Adipocyte (in vitro differentiated cells): ENCODE results near the gene ANKRD40CL.

Source experiments
- DNase-seq: peaks from one replicate; pipeline ENCODE4 v3.0.0-alpha.2; 2015; ENCODE audit warnings: low read depth
- H3K27me3 ChIP-seq: replicated peaks from 2 replicates; pipeline ENCODE4 v1.7.0; 2013; ENCODE audit warnings: mild to moderate bottlenecking, low read length, moderate library complexity; ENCODE audit not compliant: control insufficient read depth, insufficient read depth
- H3K36me3 ChIP-seq: 2 replicates; pipeline ENCODE4 v1.7.0; 2013; ENCODE audit warnings: low read length, mild to moderate bottlenecking, moderate library complexity; ENCODE audit not compliant: control insufficient read depth, insufficient read depth, severe bottlenecking
- H3K4me1 ChIP-seq: 2 replicates; pipeline ENCODE4 v1.7.0; 2013; ENCODE audit warnings: mild to moderate bottlenecking, low read length, moderate library complexity; ENCODE audit not compliant: control insufficient read depth, insufficient read depth
- H3K4me3 ChIP-seq: 2 replicates; pipeline ENCODE4 v1.7.0; 2013; ENCODE audit warnings: mild to moderate bottlenecking, low read length, moderate library complexity
- H3K9ac ChIP-seq: 2 replicates; pipeline ENCODE4 v1.7.0; 2013; ENCODE audit warnings: mild to moderate bottlenecking, low read length, moderate library complexity
- H3K9me3 ChIP-seq: 2 replicates; pipeline ENCODE4 v1.7.0; 2013; ENCODE audit warnings: mild to moderate bottlenecking, low read length, moderate library complexity; ENCODE audit not compliant: control insufficient read depth

Gene ANKRD40CL

GRCh38 chr17:50785946-50786570 is 18.7 kb upstream of the ANKRD40CL start:
- Histone ChIP-seq H3K9ac (no peak overlapping the region), H3K9me3 (no peaks in the 10 kb centered on the region), H3K4me1 (peaks cover 7% of the 10 kb centered on the region)

GRCh38 chr17:50785126-50785525 is 17.8 kb upstream of the ANKRD40CL start:
- H3K4me3 ChIP-seq: no peak overlapping the region
- no peaks in the 10 kb centered on the region for H3K9me3 ChIP-seq
- no peak overlapping the region for H3K9ac ChIP-seq
- no peaks in the 10 kb centered on the region for H3K36me3 ChIP-seq
- no peak for DNase-seq
- peaks cover 7% of the 10 kb centered on the region for H3K4me1 ChIP-seq
- H3K27me3 ChIP-seq: no peaks in the 10 kb centered on the region

More at GRCh38 chr17:50785946-50786570, 18.7 kb upstream of the ANKRD40CL start:
- Histone ChIP-seq H3K27me3 (peaks cover 5% of the 10 kb centered on the region), H3K36me3 (no peaks in the 10 kb centered on the region), H3K4me3 (no peak overlapping the region)
- DNase-seq: peak; percentile 67

- H3K9ac ChIP-seq: no peak overlapping the region
- H3K4me3 ChIP-seq: no peak overlapping the region
- peaks cover 7% of the 10 kb centered on the region for H3K4me1 ChIP-seq
- no peaks in the 10 kb centered on the region for H3K27me3 ChIP-seq
- no peaks in the 10 kb centered on the region for H3K9me3 ChIP-seq
- no peaks in the 10 kb centered on the region for H3K36me3 ChIP-seq
- DNase-seq: no peak
Observed at GRCh38 chr17:50783905-50784304, 16.6 kb upstream of the ANKRD40CL start.

GRCh38 chr17:50783193-50783660 is 15.9 kb upstream of the ANKRD40CL start:
- Histone ChIP-seq H3K4me1 (peaks cover 7% of the 10 kb centered on the region), H3K27me3 (no peaks in the 10 kb centered on the region), H3K36me3 (no peaks in the 10 kb centered on the region), H3K4me3 (no peak overlapping the region), H3K9me3 (no peaks in the 10 kb centered on the region), H3K9ac (no peak overlapping the region)
- DNase-seq: peak; percentile 90

- H3K4me3 ChIP-seq: peak overlapping the region; percentile 72
- DNase-seq: no peak
- no peak overlapping the region for H3K9ac ChIP-seq
- no peaks in the 10 kb centered on the region for H3K27me3 ChIP-seq
- H3K4me1 ChIP-seq: peaks cover 6% of the 10 kb centered on the region
- no peaks in the 10 kb centered on the region for H3K36me3 ChIP-seq
- H3K9me3 ChIP-seq: no peaks in the 10 kb centered on the region
Observed at GRCh38 chr17:50781167-50781566, 13.8 kb upstream of the ANKRD40CL start.

DNA sequence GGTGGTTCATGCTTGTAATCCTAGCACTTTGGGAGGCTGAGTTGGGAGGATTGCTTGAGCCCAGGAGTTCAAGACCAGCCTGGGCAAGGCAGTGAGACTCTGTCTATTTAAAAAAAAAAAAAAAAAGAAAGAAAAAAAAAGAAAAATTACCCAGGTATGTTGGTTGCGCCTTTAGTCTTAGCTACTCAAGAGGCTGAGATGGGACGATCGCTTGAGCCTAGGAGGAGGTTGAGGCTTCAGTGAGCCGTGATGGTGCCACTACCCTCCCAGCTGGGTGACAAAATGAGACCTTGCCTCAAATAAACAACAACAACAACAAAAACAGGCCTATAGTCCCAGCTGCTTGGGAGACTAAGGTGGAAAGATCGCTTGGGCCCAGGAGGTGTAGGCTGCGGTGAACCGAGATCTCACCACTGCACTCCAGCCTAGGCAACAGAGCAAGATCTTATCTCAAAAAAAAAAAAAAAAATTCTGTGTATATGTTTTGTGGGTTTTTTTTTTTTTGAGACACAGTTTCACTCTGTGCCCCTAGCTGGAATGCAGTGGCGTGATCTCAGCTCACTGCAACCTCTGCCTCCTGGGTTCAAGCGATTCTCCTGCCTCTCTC is 12.5 kb upstream of the ANKRD40CL start:
- Histone ChIP-seq H3K9me3 (no peaks in the 10 kb centered on the region), H3K9ac (no peak overlapping the region), H3K4me3 (no peak overlapping the region), H3K36me3 (no peaks in the 10 kb centered on the region), H3K27me3 (no peaks in the 10 kb centered on the region), H3K4me1 (no peaks in the 10 kb centered on the region)
- no peak for DNase-seq

- Histone ChIP-seq H3K4me1 (no peaks in the 10 kb centered on the region), H3K9me3 (no peaks in the 10 kb centered on the region), H3K9ac (no peak overlapping the region), H3K27me3 (no peaks in the 10 kb centered on the region), H3K4me3 (no peak overlapping the region), H3K36me3 (no peaks in the 10 kb centered on the region)
- DNase-seq: no peak
Observed at GRCh38 chr17:50778988-50779387, 11.7 kb upstream of the ANKRD40CL start.

DNA sequence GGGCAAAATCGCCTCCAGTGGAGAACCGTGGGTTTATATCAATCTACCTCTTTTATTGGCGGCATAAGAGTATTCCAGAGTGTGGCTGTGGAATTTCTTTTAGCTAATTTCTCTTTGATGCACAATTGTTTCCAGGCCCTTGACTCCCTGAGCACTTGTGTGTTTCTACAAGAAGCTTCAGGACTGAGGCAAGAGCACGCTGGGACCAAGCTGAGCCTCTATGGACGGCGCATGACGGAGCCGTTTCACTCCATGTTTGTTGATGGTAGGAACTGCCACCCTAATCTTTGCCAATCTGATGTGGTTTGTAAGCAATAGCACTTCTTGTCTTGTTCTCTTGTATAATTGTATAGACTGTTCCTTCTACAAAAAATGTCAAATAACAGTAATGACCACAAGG is 11.2 kb upstream of the ANKRD40CL start:
- no peaks in the 10 kb centered on the region for H3K4me1 ChIP-seq
- DNase-seq: no peak
- H3K9ac ChIP-seq: no peak overlapping the region
- H3K36me3 ChIP-seq: no peaks in the 10 kb centered on the region
- no peaks in the 10 kb centered on the region for H3K9me3 ChIP-seq
- H3K4me3 ChIP-seq: no peak overlapping the region
- no peaks in the 10 kb centered on the region for H3K27me3 ChIP-seq

- Histone ChIP-seq H3K9me3 (no peaks in the 10 kb centered on the region), H3K36me3 (no peaks in the 10 kb centered on the region), H3K4me1 (no peaks in the 10 kb centered on the region), H3K9ac (no peak overlapping the region), H3K27me3 (no peaks in the 10 kb centered on the region), H3K4me3 (no peak overlapping the region)
- no peak for DNase-seq
Observed at GRCh38 chr17:50775926-50776325, 8.6 kb upstream of the ANKRD40CL start.

- Histone ChIP-seq H3K36me3 (no peaks in the 10 kb centered on the region), H3K4me1 (no peaks in the 10 kb centered on the region), H3K27me3 (no peaks in the 10 kb centered on the region), H3K9ac (no peak overlapping the region), H3K9me3 (no peaks in the 10 kb centered on the region), H3K4me3 (no peak overlapping the region)
- no peak for DNase-seq
Observed at GRCh38 chr17:50774225-50774803, 7.0 kb upstream of the ANKRD40CL start.

DNA sequence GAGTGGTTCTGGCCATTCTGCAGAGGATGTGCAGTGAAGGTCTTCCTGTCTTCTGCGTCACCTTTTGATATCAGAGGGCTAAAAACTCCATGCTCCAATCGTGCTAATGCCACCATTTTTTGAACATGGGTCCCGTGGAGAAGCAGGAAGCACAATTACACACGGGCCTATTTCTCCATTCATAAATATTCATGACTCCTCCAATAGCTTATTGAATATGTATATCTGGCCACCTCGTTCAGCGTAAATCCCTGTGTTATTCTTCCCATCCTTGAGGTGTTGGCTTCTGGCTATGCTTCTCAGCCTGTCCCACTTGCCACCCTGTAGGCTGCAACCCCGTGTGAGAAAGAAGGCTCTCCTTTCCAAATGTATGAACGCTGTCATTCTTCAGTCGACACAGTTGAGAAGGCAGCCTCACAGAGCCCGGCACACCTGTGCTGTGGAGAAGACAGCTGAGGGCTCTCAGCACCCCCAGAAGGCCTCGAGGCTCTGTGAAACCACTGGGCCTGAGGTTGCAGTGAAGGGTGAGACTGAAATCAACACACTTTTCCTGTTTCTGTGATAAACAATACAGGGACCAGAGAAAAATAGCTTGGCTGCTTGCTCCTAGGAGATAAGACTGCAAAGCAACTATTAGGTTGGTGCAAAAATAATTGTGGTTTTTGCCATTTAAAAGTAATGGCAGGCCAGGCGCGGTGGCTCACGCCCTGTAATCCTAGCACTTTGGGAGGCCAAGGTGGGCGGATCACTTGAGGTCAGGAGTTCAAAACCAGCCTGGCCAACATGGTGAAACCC is 4.9 kb upstream of the ANKRD40CL start:
- DNase-seq: no peak
- Histone ChIP-seq H3K9ac (no peak overlapping the region), H3K27me3 (no peaks in the 10 kb centered on the region), H3K4me3 (no peak overlapping the region), H3K9me3 (no peaks in the 10 kb centered on the region), H3K4me1 (peaks cover 6% of the 10 kb centered on the region), H3K36me3 (no peaks in the 10 kb centered on the region)
